Effector CD8-positive, alpha-beta T cell (primary cell): ENCODE results near the gene ELL2.

ENCODE experiments used
- DNase-seq: peaks from one replicate; lab custom pipeline; 2025; lab: John Stamatoyannopoulos, UW

The ELL2 gene

GRCh38 chr5:95880081-95880926, 81.3 kb downstream of the ELL2 start:
- DNase-seq = no peak

GRCh38 chr5:95879661-95880060, 82.0 kb downstream of the ELL2 start:
- no peak for DNase-seq

GRCh38 chr5:95878417-95879323, 83.0 kb downstream of the ELL2 start:
- DNase-seq = no peak

GRCh38 chr5:95876782-95877181, 84.9 kb downstream of the ELL2 start:
- no peak for DNase-seq

GRCh38 chr5:95874246-95874645, 87.4 kb downstream of the ELL2 start:
- DNase-seq = no peak

- no peak for DNase-seq
Observed at GRCh38 chr5:95873351-95873750, 88.3 kb downstream of the ELL2 start.

GRCh38 chr5:95872346-95873268, 89.0 kb downstream of the ELL2 start:
- DNase-seq = no peak

GRCh38 chr5:95871146-95871806, 90.4 kb downstream of the ELL2 start:
- DNase-seq = no peak

GRCh38 chr5:95870105-95870672, 91.5 kb downstream of the ELL2 start:
- no peak for DNase-seq

GRCh38 chr5:95869173-95869855, 92.3 kb downstream of the ELL2 start:
- DNase-seq = peak; percentile 28

GRCh38 chr5:95868136-95868535, 93.5 kb downstream of the ELL2 start:
- no peak for DNase-seq

GRCh38 chr5:95866435-95867040, 95.1 kb downstream of the ELL2 start:
- no peak for DNase-seq

GRCh38 chr5:95864944-95865504, 96.6 kb downstream of the ELL2 start:
- no peak for DNase-seq

GRCh38 chr5:95864456-95864855, 97.2 kb downstream of the ELL2 start:
- DNase-seq = no peak

- no peak for DNase-seq
Observed at GRCh38 chr5:95863383-95863757, 98.3 kb downstream of the ELL2 start.

GRCh38 chr5:95862671-95863382, 98.8 kb downstream of the ELL2 start:
- no peak for DNase-seq

- no peak for DNase-seq
Observed at GRCh38 chr5:95861864-95862561, 99.6 kb downstream of the ELL2 start.

GRCh38 chr5:95861221-95861863, 100.3 kb downstream of the ELL2 start:
- no peak for DNase-seq
